HG02840 (cell line): ENCODE measurements around the gene CCL24.
"Not testable (repeated sequence)": the region's sequence is repeated elsewhere in the genome, so short reads cannot be mapped to it uniquely, and the experiment has no call there.

Source experiments
- ATAC-seq: cut with Tn5 transposase; IDR thresholded peaks from one replicate; pipeline ENCODE4 v1.9.1; 2021; ENCODE audit warnings: mild to moderate bottlenecking, moderate library complexity, moderate number of reproducible peaks; ENCODE audit not compliant: unreplicated experiment, low FRiP score

CCL24 gene

GRCh38 chr7:75789361-75789924 is 24.2 kb downstream of the CCL24 start:
- no peak for ATAC-seq

DNA sequence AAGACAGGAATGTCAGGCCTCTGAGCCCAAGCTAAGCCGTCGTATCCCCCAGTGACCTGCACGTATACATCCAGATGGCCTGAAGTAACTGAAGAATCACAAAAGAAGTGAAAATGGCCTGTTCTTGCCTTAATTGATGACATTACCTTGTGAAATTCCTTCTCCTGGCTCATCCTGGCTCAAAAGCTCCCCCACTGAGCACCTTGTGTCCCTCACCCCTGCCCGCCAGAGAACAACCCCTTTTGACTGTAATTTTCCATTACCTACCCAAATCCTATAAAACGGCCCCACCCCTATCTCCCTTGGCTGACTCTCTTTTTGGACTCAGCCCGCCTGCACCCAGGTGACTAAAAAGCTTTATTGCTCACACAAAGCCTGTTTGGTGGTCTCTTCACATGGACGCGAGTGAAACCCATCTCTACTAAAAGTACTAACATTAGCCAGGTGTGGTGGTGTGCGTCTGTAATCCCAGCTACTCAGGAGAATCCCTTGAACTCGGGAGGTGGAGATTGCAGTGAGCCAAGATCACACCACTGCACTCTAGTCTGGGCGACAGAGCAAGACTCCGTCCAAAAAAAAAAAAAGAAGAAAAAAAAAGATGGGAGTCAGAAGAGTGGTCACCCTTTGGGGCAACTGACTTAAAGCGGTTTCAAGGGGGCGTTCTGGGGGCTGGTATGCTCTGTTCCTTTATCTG is 25.3 kb downstream of the CCL24 start:
- ATAC-seq, result not testable (repeated sequence)

DNA sequence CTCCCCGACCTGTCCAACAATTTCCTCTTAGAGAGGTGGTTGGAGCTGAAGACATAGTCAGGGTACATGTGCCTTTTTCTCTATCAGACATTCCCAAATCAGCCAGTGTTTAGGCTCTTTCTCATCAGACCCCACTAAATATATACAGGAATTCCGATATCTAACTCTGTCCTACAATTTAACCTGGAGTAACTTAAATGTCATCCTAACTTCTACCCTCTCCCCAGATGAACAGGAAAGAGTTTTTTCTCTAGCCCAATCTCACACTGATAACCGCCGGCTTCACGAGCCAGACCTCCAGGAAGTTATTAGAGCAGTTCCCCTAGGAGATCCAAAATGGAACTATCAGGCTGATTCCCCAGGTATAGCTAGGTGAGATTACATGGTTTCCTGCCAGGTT is 30.5 kb downstream of the CCL24 start:
- not testable (repeated sequence) for ATAC-seq

DNA sequence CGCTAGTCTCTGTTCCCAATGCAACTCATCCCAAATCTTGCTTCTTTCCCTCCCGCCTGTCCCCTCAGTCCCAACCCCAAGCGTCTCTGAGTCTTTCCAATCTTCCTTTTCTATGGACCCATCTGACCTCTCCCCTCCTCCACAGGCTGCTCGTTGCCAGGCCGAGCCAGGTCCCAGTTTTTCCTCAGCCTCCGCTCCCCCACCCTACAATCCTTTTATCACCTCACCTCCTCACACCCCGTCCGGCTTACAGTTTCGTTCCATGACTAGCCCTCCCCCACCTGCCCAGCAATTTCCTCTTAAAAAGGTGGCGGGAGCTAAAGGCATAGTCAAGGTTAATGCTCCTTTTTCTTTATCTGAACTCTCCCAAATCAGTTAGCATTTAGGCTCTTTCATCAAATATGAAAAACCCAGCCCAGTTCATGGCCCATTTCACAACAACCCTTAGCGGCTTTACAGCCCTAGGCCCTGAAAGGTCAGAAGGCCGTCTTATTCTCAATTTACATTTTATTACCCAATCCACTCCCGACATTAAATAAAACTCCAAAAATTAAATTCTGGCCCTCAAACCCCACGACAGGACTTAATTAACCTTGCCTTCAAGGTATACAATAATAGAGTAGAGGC is 32.8 kb downstream of the CCL24 start:
- not testable (repeated sequence) for ATAC-seq

- not testable (repeated sequence) for ATAC-seq
These were observed 34.1 kb downstream of the CCL24 start for GRCh38 chr7:75779516-75779915.

DNA sequence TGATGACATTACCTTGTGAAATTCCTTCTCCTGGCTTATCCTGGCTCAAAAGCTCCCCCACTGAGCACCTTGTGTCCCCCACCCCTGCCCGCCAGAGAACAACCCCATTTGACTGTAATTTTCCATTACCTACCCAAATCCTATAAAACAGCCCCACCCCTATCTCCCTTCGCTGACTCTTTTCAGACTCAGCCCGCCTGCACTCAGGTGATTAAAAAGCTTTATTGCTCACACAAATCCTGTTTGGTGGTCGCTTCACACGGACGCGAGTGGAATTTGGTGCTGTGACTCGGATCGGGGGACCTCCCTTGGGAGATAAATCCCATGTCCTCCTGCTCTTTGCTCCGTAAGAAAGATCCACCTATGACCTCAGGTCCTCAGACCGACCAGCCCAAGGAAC is 34.6 kb downstream of the CCL24 start:
- ATAC-seq, result not testable (repeated sequence)

GRCh38 chr7:75776295-75776971 is 37.2 kb downstream of the CCL24 start:
- no peak for ATAC-seq

- ATAC-seq, result not testable (repeated sequence)
These were observed 39.6 kb downstream of the CCL24 start for GRCh38 chr7:75773958-75774357.

GRCh38 chr7:75772081-75773077 is 41.2 kb downstream of the CCL24 start, which contains the start of gene CCL26:
CCL26 (minus strand) TSS chr7:75772211; CDS start chr7:75772176, 35 bp downstream.
- no peak for ATAC-seq

GRCh38 chr7:75771224-75771623 is 42.4 kb downstream of the CCL24 start:
- no peak for ATAC-seq

DNA sequence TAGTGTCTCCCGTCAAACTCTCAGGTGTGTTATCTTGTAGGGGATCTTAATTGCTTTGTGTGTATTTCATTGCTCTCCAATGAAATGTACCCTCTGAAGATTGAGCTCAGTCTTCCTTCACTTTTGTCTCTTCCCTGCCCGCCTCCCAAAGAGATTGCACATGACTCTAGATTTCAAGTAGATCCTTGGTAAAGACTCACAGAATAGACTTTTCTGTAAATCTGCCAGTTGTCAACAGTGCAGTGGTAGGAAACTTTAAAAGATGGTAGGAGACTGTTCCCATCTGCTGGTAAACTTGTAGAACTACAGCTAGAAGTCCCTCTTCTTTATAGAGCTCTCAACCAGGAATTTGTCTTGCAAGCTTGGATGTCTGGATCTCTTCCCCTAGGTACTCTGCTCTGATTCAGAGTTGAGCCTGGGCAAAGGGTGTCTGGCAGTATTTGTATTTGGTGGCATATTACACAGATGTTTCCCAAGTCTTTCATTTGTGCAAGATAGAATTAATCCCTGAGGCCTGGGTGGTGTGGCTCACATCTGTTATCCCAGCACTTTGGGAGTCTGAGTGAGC is 51.2 kb downstream of the CCL24 start:
- no peak for ATAC-seq

DNA sequence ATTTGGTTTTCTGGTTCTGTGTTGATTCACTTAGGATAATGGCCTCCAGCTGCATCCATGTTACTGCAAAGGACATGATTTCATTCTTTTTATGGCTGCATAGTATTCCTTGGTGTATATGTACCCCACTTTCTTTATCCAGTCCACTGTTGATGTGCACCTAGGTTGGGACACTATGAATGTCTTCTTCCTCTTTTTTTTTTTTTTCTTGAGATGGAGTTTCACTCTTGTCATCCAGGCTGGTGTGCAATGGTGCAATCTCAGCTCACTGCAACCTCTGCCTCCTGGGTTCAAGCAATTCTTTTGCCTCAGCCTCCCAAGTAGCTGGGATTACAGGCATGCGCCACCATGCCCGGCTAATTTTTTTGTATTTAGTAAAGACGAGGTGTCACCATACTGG is 51.8 kb downstream of the CCL24 start:
- not testable (repeated sequence) for ATAC-seq
